T-helper 1 cell (primary cell): ENCODE results near the gene JAKMIP2.

ENCODE experiments used
- DNase-seq, 5 donors: peaks; one replicate each; pipeline ENCODE4 v3.0.0-alpha.2; 2012 to 2020

Gene JAKMIP2

GRCh38 chr5:147552897-147553296, 229.6 kb downstream of the JAKMIP2 start:
- DNase-seq: no peak

- no peak for DNase-seq
These were observed 230.9 kb downstream of the JAKMIP2 start for GRCh38 chr5:147551677-147552076.

DNA sequence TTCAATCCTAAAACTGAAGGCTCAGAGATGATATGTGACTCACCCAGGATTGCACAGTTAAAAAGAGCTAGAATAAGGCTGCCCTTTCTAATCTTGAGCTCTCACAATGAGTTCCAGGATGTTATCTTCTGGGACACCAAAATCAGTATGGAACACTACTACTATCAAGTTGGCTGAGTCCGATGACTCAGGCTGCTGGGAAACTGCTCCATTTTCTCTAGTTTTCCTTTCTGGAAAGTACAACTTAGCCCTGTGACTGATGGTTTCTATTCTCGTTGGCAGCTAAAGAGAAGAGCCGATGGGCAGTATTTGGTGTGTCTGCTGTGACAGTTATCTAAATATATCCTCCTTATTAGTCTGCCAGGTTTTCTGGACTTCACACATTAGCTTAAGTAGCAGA, 234.8 kb downstream of the JAKMIP2 start:
- no peak for DNase-seq

DNA sequence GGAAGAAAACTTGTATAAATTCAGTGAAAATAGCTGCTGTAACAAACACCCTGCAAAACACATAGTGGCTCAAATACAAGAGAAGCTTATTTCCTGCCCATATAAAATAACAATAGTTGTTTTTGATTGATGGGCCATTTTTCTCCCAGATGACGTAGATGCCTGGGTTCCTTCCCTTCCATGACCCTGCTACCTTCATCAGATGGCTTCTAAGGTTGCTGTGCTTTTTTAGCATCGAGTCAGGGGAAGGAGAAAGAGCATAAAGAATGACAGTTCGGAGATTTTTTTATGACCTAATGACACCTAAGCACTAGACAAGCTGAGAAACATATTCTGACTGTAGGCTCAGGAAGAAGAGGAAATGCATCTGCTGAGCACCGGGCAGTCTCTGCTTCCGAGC, 238.0 kb downstream of the JAKMIP2 start:
- DNase-seq: no peak

- DNase-seq: no peak
These were observed 243.5 kb downstream of the JAKMIP2 start for GRCh38 chr5:147539053-147539452.

DNA sequence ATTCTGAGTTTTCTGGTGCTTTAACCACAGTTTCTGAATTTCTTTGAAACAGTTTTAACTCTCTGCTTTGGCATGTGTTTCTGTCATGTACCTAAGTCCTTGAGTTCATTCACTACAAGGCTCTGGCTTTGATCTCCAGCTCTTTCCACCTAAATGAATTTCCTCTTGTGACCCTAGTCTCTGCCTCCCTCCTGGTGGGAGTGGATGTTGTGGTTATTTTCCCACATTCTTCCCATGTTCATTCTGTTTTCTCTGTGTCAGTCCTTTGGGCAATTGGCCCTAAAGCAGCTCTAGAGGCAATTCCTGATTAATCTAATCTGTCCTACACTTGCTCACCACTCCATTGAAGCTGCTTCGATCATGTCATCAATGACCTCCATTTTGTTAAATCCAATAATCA, 244.3 kb downstream of the JAKMIP2 start:
- DNase-seq: no peak
